ENCODE measurements around the gene MCUR1. TPM values are rescaled to one million over a fixed set of nuclear protein-coding genes. Genes with fewer than 3 reads are reported as not detected.

MCUR1 gene
- total and polyA plus RNA-seq, 2 of the 13 experiments (the other 11 are each of a cell fraction or from before 2014, with no cell fraction given): 8.0 to 29.6 TPM

DNA sequence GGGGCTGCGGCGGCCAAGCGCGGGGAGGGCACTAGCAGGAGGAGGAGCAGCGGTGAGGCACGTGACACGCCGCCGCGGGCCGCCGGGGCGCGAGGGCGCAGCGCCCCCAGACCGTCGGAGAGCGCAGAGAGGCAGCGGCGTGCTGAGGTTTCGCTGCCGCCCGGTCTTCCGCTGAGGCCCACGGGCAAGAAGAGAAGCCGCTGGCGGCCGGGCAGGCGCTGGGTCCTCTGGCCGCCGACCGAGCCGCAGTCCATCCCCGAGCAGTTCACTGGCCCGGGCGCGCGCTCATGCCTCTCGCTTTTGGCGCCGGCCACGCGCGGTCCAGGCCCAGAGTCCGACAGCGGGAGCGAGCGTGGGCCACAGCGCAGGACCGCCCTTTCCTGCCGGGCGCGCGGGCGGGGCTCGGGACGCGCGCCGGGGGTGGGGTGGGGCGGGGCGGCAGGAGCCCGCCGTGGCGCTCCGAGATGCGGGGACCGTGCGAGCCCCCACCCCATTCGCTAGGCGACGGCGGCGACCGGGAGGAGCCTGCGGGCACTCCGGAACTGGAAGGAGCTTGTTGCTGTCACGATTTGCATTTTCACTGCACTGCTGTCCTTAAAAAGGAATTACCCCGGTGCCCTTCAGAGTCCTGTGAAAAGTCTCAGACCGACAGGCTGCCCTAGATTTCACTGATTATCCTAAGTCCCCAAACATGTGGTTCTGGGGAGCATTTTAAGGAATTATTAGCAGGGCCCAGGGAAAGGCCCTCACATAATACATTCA, at the start of gene MCUR1 (continued):
- TF ChIP-seq ZNF704 (CRISPR knock-in tag; IDR thresholded peaks at IDR 0.05; ENCODE audit: borderline replicate concordance) (no peak), NR2C2 (CRISPR knock-in tag; IDR thresholded peaks at IDR 0.05; ENCODE audit: borderline replicate concordance) (peak; percentile 76), AGO2 (optimal IDR thresholded peaks at IDR 0.05; ENCODE audit: low read depth, low read length) (peak; percentile 71), BCL3 (CRISPR knock-in tag; IDR thresholded peaks at IDR 0.05) (peak; percentile 98), ZNF30 (CRISPR knock-in tag; IDR thresholded peaks at IDR 0.05) (no peak), ISL2 (CRISPR knock-in tag; IDR thresholded peaks at IDR 0.05) (peak; percentile 60), TMF1 (CRISPR knock-in tag; IDR thresholded peaks at IDR 0.05; ENCODE audit: low read depth) (peak; percentile 71; the same call in 1 of the 2 replicates), ZNF761 (CRISPR knock-in tag; conservative IDR thresholded peaks at IDR 0.05) (no peak)
- TF ChIP-seq, protein P1, sequence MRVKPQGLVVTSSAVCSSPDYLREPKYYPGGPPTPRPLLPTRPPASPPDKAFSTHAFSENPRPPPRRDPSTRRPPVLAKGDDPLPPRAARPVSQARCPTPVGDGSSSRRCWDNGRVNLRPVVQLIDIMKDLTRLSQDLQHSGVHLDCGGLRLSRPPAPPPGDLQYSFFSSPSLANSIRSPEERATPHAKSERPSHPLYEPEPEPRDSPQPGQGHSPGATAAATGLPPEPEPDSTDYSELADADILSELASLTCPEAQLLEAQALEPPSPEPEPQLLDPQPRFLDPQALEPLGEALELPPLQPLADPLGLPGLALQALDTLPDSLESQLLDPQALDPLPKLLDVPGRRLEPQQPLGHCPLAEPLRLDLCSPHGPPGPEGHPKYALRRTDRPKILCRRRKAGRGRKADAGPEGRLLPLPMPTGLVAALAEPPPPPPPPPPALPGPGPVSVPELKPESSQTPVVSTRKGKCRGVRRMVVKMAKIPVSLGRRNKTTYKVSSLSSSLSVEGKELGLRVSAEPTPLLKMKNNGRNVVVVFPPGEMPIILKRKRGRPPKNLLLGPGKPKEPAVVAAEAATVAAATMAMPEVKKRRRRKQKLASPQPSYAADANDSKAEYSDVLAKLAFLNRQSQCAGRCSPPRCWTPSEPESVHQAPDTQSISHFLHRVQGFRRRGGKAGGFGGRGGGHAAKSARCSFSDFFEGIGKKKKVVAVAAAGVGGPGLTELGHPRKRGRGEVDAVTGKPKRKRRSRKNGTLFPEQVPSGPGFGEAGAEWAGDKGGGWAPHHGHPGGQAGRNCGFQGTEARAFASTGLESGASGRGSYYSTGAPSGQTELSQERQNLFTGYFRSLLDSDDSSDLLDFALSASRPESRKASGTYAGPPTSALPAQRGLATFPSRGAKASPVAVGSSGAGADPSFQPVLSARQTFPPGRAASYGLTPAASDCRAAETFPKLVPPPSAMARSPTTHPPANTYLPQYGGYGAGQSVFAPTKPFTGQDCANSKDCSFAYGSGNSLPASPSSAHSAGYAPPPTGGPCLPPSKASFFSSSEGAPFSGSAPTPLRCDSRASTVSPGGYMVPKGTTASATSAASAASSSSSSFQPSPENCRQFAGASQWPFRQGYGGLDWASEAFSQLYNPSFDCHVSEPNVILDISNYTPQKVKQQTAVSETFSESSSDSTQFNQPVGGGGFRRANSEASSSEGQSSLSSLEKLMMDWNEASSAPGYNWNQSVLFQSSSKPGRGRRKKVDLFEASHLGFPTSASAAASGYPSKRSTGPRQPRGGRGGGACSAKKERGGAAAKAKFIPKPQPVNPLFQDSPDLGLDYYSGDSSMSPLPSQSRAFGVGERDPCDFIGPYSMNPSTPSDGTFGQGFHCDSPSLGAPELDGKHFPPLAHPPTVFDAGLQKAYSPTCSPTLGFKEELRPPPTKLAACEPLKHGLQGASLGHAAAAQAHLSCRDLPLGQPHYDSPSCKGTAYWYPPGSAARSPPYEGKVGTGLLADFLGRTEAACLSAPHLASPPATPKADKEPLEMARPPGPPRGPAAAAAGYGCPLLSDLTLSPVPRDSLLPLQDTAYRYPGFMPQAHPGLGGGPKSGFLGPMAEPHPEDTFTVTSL (CRISPR knock-in tag; IDR thresholded peaks at IDR 0.05; ENCODE audit: borderline replicate concordance): peak; percentile 44; the same call in 1 of the 2 replicates
- TF ChIP-seq, protein P2, sequence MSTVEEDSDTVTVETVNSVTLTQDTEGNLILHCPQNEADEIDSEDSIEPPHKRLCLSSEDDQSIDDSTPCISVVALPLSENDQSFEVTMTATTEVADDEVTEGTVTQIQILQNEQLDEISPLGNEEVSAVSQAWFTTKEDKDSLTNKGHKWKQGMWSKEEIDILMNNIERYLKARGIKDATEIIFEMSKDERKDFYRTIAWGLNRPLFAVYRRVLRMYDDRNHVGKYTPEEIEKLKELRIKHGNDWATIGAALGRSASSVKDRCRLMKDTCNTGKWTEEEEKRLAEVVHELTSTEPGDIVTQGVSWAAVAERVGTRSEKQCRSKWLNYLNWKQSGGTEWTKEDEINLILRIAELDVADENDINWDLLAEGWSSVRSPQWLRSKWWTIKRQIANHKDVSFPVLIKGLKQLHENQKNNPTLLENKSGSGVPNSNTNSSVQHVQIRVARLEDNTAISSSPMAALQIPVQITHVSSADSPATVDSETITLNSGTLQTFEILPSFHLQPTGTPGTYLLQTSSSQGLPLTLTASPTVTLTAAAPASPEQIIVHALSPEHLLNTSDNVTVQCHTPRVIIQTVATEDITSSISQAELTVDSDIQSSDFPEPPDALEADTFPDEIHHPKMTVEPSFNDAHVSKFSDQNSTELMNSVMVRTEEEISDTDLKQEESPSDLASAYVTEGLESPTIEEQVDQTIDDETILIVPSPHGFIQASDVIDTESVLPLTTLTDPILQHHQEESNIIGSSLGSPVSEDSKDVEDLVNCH (CRISPR knock-in tag; IDR thresholded peaks at IDR 0.05): peak; percentile 67; the same call in 1 of the 2 replicates
- TF ChIP-seq, protein P3, sequence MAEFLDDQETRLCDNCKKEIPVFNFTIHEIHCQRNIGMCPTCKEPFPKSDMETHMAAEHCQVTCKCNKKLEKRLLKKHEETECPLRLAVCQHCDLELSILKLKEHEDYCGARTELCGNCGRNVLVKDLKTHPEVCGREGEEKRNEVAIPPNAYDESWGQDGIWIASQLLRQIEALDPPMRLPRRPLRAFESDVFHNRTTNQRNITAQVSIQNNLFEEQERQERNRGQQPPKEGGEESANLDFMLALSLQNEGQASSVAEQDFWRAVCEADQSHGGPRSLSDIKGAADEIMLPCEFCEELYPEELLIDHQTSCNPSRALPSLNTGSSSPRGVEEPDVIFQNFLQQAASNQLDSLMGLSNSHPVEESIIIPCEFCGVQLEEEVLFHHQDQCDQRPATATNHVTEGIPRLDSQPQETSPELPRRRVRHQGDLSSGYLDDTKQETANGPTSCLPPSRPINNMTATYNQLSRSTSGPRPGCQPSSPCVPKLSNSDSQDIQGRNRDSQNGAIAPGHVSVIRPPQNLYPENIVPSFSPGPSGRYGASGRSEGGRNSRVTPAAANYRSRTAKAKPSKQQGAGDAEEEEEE (CRISPR knock-in tag; IDR thresholded peaks at IDR 0.05; ENCODE audit: borderline replicate concordance): no peak
- TF ChIP-seq, protein P4, sequence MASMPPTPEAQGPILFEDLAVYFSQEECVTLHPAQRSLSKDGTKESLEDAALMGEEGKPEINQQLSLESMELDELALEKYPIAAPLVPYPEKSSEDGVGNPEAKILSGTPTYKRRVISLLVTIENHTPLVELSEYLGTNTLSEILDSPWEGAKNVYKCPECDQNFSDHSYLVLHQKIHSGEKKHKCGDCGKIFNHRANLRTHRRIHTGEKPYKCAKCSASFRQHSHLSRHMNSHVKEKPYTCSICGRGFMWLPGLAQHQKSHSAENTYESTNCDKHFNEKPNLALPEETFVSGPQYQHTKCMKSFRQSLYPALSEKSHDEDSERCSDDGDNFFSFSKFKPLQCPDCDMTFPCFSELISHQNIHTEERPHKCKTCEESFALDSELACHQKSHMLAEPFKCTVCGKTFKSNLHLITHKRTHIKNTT (CRISPR knock-in tag; IDR thresholded peaks at IDR 0.05): no peak

Measured in HepG2 (cell line).